Activated CD8-positive, alpha-beta memory T cell treated with anti-CD3 and anti-CD28 coated beads for 1 hour (primary cell): ENCODE measurements around the gene MILR1.
"Not testable (repeated sequence)": the region's sequence is repeated elsewhere in the genome, so short reads cannot be mapped to it uniquely, and the experiment has no call there.

ENCODE experiments used
- DNase-seq, 2 donors: peaks; one replicate each; pipeline ENCODE4 v3.0.0-alpha.2; 2020; ENCODE audit warnings: low read depth in 1 of 2; ENCODE audit errors: extremely low read depth in 1 of 2

The MILR1 gene, protein sequence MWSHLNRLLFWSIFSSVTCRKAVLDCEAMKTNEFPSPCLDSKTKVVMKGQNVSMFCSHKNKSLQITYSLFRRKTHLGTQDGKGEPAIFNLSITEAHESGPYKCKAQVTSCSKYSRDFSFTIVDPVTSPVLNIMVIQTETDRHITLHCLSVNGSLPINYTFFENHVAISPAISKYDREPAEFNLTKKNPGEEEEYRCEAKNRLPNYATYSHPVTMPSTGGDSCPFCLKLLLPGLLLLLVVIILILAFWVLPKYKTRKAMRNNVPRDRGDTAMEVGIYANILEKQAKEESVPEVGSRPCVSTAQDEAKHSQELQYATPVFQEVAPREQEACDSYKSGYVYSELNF

DNA sequence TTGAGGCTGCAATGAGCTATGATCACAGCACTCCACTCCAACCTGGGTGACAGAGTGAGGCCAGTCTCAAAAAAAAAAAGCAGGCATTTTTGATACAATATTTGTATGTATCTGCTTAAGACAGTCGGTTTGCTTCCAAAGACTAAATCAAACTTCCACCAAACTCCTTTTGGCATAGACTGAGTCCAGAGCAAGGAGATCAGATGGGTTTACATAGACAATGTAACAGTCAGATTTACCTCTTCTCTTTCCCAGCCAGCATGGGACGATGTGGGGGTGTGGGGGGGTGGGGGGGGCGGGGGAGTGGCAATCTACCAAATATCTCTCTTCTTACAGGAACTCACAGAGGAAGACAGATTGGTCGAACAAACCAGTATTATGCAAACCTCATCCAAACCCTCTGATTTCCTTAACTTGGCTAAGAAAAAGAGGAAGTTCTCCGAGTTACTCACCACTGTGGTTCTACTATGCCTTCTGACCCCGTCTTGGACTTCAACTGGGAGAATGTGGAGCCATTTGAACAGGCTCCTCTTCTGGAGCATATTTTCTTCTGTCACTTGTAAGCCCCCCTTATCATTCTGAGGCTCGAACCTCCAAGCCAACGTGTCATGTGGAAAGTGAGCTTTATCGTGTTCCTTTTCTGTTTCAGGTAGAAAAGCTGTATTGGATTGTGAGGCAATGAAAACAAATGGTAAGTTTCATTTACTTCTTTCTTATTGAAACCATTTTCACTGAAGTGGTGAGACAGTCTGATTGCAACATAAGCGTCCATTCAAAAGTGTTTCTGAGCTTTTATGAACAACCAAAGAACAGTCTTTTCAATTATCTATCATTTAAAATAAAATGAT is at the start of gene MILR1:
TSS of gene MILR1 (plus strand) at position 451 of the 848 bp plus-strand sequence. CDS start at position 505, 54 bp downstream.
- DNase-seq, result no peak

DNA sequence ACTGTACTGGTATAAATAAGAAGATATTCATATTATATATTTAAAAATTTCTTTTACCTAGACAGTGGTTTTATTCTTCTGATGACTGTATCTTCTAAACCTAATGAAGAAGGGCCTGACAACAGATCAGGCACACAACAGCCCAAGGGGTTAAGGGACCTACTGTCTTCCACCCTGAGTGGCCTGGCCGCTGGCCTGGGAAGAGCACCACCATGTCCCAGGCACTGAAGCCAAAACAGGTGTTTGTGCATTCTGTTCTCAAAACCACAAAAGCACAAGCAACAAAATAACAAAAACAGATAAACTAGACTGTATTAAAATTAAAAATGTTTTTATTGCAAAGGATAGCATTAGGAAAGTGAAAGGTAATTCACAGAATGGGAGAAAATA is 49.2 kb upstream of the MILR1 start:
- no peak for DNase-seq

DNA sequence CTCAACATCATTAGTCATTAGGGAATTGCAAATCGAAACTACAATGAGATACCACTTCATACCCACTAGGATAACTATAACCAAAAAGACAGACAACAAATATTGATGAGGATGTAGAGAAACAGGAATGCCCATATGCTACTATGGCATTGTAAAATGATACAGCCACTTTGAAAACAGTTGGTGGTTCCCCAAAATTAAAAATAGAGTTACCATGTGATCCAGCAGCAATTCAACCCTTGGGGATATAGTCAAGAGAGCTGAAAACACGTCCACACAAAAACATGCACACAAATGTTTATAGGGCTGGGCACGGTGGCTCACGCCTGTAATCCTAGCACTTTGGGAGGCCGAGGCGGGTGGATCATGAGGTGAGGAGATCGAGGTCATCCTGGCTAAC is 48.3 kb upstream of the MILR1 start:
- DNase-seq, result no peak

DNA sequence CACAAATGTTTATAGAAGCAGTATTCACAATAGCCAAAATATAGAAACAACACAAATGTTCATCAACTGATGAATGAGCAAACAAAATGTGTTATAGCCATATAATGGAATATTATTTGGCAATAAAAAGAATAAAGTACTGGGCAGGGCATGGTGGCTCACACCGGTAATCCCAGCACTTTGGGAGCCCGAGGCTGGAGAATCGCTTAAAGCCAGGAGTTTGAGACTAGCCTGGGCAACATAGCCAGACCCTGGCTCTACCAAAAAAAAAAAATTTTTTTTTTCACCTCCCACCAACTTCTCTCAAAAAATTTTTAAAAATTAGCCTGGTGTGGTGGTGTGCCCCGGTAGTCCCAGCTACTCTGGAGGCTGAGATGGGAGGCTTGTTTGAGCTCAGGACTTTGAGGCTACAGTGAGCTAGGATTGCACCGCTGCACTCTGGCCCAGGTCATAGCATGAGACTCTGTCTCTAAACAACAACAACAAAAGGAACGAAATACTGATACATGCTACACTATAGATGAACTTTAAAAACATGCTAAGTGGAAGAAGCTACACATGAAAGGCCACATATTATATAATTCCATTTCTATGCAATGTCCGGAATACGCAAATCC is 47.6 kb upstream of the MILR1 start:
- DNase-seq, result no peak

DNA sequence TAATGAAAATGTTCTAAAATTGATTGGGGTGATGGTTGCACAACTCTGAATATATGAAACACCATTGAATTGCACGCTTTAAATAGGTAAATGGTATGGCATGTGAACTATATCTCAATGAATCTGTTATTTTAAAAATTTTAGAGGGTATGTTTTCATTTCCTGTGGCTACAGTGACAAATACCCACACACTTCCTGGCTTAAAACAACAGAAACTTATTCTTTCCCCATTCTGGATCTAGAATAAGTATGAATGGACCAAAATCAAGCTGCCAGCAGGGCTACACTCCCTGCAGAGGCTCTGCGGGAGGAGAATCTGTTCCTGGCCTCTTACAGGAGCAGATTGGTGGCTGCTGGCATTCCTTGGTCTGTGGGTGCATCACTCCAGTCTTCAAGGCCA is 47.0 kb upstream of the MILR1 start:
- no peak for DNase-seq

DNA sequence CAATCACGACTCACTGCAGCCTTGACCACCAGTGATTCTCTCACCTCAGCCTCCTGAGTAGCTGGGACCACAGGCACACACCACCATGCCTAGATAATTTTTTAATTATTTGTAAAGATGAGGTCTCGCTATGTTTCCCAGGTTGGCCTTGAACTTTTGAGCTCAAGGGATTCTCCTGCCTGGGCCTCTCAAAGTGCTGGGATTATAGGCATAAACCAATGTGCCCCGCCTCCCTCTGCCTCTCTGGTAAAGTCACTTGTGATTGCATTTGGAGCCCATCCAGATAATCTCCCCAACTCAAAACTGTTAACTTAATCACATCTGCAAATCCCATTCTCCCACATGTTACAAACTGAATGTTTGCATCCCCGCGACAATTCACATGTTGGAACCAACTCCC is 46.4 kb upstream of the MILR1 start:
- no peak for DNase-seq

DNA sequence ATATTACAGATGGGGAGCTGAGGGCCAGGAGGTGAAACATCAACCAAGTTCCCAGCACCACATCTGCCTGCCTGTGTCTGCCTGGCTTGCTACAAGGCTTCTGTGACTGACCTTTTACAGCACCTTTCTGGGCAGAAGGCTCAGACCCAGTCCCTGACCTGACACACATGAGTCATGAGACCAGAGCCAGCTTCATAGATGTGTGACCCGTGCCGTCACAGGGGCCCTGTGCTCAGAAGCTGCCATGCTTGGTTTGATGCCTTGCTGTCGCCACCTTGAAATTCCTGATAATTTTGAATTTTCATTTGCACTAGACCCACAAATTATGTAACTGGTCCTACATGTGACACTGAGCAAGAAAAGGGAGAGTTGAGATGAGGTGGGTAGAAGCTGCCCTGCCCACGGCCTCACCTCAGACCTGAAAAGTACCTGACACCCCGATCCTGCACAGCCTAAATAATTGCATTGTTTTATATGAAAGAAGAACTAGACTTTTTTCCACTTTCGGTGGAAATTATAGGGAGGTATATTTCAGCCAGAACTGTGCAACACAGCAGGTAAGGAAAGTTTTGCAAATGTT is 44.9 kb upstream of the MILR1 start:
- DNase-seq, result no peak

DNA sequence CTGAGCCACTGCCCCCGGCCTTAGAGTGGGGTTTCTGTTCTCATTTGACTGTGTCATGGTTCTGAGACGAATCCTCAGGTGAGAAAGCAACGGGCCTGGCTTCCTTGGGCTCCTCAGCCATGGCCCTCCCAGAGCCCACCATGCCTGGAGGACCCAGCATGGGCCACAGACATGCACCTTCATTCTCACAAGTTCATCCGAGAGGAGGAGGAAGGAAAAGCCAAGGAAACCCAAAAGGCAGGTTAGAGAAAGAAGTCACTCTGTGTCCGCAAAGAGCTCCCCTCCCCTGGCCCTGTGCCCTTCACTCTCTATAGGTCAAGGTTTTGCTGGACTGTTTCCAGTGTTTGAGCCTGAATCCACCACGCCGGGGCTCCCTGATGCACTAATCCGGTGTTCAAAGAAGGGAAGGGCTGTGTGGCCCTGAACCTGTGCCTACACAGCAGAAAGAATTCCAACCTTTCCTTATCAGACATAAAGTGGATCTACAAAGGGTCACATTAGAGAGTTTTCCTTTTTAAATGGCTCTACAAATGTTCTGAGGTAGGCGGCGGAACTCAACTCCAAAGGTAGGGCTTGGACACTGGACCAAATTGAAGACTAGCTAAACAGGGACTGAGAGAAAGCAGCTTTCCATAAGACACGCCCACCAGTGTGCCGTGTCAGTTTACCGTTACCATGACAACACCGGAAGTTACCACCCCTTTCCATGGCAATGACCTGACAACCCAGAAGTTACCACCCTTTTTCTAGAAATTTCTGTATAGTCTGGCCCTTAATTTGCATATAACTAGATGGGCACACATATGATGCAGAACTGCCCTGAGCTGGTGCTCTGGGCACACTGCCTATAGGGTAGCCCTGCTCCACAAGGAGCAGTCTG is 42.4 kb upstream of the MILR1 start:
- DNase-seq, result no peak

DNA sequence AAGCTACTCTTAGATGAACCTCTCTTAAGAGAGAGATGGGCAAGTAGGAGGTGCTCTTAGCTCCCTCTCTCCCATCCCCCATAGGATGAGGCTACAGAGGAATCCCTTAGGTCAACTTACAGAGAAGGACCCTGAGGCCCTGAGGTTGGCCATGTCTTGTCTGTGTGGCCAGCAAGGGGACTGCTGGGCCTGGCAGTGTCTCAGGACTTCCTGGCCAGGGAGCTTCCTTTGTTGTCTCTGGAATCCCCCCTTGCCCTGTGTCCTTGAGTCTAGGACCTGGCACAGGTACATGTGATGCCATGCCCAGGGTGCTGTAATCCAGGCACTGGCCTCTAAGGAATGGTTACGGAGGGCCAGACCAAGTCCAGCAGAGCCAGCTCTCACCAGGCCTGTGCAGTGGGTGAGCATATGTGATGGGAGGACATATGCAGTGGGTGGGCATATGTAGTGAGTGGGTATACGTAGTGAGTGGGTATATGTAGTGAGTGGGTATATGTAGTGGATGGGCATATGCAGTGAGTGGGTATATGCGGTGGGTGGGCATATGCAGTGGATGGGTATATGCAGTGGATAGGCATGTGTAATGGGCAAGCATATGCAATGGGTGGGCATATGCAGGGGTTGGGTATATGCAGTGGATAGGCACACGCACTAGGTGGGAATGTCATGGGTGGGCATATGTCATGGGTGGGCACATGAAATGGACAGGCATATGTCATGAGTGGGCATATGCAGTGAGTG is 38.0 kb upstream of the MILR1 start:
- DNase-seq, result no peak

DNA sequence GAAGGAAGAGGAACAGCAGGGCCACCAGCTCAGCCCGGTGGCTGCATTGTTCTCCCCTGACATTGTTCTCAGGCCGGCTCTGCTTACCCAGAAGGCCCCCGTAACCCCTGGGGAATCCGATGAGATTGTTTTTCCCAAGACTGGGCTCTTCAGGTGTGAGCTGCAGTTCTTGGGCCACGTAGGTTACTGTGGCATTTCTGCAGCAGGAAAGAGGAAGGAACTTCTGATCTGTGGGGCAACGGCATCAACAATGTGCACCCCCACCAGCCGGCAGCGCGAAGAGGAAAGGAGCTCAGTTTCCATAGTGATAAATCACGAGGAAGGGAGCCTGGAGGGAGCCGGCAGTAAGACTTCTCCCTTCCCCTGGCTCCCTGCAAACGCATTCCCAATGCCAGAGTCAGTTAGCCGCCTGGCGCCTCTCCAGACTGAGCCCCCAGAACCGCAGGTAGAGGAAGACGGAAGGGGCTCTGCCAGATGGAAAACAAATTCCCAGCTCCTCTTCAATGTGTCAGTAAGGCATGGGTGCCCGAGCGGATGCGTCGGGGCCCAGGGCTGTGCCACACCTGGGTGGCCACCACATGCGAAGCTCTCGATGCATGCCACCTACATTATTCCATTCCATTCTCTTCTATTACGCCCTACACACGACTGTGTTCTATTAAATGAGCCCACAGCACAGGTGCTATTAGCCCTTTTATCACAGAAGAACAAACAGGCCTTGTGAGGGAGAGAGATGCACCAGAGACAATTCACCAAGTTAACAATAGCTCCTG is 36.7 kb upstream of the MILR1 start:
- no peak for DNase-seq

DNA sequence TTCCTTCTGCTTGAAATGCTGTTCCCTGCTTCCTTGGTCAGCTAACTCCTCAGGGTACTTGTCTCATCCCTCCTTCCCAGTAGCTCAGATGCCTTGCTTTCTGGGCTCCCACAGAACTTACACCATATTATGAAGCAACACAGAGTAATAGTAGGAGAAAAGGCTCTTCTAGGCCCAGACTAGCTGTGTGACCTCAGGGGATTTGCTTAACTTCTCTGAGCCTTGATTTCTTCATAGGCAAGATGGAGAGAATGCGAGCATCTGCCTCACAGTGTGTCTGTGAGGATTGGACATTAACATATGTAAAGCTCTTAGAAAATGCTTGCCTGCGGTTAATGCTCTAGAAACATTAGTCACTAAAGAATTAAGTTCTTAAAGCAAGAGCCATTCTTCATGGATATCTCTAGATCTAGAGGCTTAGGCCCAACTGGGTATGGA is 36.0 kb upstream of the MILR1 start:
- no peak for DNase-seq

DNA sequence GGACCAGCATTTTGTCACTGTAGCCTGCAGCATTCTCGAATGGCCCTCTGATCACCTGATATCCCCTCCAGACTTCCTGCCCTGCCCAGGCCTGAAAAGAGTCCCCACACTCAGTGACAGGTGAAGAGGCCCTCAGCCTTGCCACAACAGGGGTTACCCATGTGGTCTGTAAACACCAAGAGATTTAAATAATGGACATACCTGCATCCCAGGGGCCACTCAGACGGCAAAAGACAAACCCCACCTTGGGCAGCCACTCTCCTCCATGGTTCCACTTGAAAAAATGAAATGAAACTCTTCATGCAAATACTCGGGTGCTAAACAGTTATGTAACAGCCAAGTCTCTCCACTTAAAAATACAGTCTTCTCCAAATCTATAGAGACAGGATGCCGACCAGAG is 35.4 kb upstream of the MILR1 start:
- no peak for DNase-seq

DNA sequence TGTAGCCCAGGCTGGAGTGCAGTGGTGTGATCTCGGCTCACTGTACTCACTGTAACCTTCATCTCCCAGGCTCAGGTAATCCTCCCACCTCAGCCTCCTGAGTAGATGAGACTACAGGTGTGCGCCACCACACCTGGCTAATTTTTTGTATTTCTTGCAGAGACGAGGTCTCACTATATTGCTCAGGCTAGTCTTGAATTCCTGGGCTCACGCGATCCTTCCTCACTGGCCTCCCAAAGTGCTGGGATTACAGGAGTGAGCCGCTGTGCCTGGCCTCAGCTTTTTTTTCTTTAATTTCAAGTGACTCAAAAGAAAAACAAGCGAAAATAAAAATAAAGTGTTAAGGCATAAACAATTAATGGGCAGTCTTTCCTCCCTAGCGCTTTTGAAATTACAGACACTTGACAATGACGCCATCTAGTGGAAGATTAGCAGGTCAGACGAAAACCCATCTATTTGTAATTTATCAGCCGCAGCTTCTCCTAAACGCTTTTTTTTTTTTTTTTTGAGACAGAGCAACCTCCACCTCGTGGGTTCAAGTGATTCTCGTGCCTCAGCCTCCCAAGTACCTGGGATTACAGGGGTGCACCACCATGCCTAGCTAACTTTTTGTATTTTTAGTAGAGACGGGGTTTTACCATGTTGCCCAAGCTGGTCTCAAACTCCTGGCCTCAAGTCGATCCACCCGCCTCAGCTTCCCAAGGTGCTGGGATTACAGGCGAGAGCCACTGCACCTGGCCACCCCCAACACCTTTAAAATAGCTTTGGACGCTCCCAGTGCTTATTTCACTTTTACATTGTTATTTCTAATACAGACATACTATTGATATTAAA is 30.2 kb upstream of the MILR1 start:
- DNase-seq, result no peak

DNA sequence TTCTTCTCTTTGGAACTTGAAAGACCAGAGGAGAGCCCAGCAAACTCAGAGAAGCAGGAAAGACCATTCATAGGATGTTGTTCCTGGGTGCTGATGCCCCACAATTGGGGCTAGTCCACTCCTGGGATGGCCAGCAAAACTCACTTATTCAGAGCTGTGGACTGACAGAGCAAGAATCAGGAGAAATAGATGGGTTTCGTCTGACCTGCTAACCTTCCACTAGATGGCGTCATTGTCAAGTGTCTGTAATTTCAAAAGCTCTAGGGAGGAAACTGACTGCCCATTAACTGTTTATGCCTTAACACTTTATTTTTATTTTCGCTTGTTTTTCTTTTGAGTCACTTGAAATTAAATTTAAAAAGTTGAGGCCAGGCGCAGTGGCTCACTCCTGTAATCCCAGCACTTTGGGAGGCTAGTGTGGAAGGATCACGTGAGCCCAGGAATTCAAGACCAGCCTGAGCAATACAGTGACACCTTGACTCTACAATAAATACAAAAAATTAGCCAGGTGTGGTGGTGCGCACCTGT is 28.7 kb upstream of the MILR1 start:
- no peak for DNase-seq

DNA sequence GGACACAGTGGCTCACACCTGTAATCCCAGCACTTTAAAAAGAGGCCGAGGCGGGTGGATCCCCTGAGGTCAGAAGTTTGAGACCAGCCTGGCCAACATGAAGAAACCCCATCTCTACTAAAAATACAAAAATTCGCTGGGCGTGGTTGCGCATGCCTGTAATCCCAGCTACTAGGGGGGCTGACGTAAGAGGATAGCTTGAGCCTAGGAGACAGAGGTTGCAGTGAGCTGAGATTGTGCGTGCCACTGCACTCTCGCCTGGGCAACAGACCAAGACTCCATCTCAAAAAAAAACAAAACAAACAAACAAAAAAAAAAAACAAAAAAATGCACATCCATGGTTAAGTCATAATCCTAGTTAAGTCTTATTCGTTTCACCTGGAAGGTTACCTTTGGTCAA is 26.8 kb upstream of the MILR1 start:
- DNase-seq, result not testable (repeated sequence)

DNA sequence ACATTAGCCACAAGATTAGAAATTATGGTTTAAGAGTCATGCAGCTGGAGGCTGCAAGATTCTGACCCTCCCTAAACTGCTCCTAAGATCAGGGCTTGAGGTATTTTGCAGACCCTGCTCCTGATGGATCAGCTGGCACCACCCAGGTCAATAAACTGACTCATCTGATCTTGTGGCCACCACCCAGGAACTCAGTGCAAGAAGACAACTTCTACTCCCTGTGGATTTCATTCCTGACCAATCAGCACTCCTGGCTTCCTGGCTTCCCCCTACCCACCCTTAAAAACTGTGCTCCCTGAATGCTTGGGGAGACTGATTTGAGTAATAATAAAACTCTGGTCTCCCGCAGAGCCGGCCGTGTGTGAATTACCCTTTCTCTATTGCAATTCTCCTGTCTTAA is 25.0 kb upstream of the MILR1 start:
- DNase-seq, result no peak

DNA sequence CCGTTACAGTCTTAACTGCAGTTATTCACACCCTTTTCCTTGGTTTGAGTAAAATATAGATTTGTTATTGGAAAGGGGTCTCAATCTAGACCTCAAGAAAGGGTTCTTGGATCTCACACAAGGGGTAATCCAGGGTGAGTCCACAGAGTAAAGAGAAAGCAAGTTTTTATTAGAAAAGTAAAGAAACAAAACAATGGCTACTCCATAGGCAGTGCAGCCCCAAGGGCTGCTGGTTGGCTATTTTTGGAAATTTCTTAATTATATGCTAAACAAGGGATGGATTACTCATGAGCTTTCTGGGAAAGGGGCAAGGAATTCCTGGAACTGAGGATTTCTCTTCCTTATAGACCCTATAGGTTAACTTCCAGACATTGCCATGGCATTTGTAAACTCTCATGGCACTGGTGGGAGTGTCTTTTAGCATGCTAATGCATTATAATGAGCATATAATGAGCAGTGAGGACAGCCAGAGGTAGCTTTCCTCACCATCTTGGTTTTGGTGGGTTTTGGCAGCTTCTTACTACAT is 24.5 kb upstream of the MILR1 start:
- DNase-seq, result no peak

DNA sequence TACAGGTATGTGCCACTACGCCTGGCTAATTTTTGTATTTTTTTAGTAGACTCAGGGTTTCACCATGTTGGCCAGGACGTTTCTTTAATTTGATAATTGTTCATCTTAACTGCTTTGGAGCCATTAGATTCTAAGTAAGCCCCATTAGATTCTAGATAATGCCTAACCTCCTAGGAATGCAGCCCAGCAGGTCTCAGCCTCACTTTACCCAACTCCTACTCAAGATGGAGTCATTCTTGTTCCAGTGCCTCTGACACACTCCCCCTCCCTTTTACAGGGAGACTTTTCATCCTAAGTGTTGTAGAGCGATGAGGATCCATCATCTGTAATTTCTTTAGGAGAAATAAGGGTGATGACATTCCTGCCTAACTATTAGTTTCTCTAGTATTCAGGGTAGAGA is 23.7 kb upstream of the MILR1 start:
- no peak for DNase-seq
